Activated T-cell treated with anti-CD3 and anti-CD28 coated beads, Interleukin-2, amount 50 U/mL, for 4 hours (primary cell): Measurements from ENCODE around the gene ISM2. TPM values are rescaled to one million over a fixed set of nuclear protein-coding genes. Genes with fewer than 3 reads are reported as not detected.

Experiments
- ATAC-seq, 2 donors: fragments of 200-7000 bp; cut with Tn5 transposase; one replicate each; pipeline ENCODE4 v1.10.0; 2021
- DNase-seq: peaks from one replicate; pipeline ENCODE4 v3.0.0-alpha.2; 2020
- H3K27me3 Mint-ChIP-seq: one replicate; pipeline ENCODE4 v1.8.0; 2021; ENCODE audit warnings: low read depth, mixed read lengths
- H3K36me3 Mint-ChIP-seq: one replicate; pipeline ENCODE4 v1.8.0; 2022; ENCODE audit warnings: mixed read lengths; ENCODE audit not compliant: insufficient read depth
- H3K4me1 Mint-ChIP-seq: one replicate; pipeline ENCODE4 v1.8.0; 2021; ENCODE audit warnings: low read depth, mixed read lengths
- H3K4me3 Mint-ChIP-seq: one replicate; pipeline ENCODE4 v1.8.0; 2021; ENCODE audit warnings: mild to moderate bottlenecking, moderate library complexity, mixed read lengths
- H3K9me3 Mint-ChIP-seq: one replicate; pipeline ENCODE4 v1.8.0; 2021; ENCODE audit warnings: mixed read lengths
- total RNA-seq, 3 donors: library from RNA; stranded (reverse); gene quantifications; one replicate each; pipeline ENCODE4 v1.2.1, GENCODE V29; 2021

Gene ISM2
- total RNA-seq, 3 donors from 2014 or later, result not detected

GRCh38 chr14:77490347-77490986 is 8.1 kb downstream of the ISM2 start:
- H3K9me3 Mint-ChIP-seq, result no peaks in the 10 kb centered on the region

GRCh38 chr14:77489041-77489440 is 9.6 kb downstream of the ISM2 start:
- no peak overlapping the region for H3K4me3 Mint-ChIP-seq
- no peak for ATAC-seq
- no peaks in the 10 kb centered on the region for H3K27me3 Mint-ChIP-seq
- no peak for DNase-seq
- no peaks in the 10 kb centered on the region for H3K36me3 Mint-ChIP-seq
- no peaks in the 10 kb centered on the region for H3K4me1 Mint-ChIP-seq
- no peaks in the 10 kb centered on the region for H3K9me3 Mint-ChIP-seq

More at GRCh38 chr14:77490347-77490986, 8.1 kb downstream of the ISM2 start:
- Mint-ChIP-seq H3K4me3 (no peak overlapping the region), H3K27me3 (no peaks in the 10 kb centered on the region), H3K4me1 (no peaks in the 10 kb centered on the region), H3K36me3 (no peaks in the 10 kb centered on the region)
- ATAC-seq (no peak), DNase-seq (no peak)

GRCh38 chr14:77488558-77488957 is 10.1 kb downstream of the ISM2 start:
- Mint-ChIP-seq H3K4me1 (no peaks in the 10 kb centered on the region), H3K27me3 (no peaks in the 10 kb centered on the region), H3K9me3 (no peaks in the 10 kb centered on the region), H3K4me3 (no peak overlapping the region), H3K36me3 (no peaks in the 10 kb centered on the region)
- no peak for DNase-seq
- no peak for ATAC-seq

- Mint-ChIP-seq H3K9me3 (no peaks in the 10 kb centered on the region), H3K4me1 (no peaks in the 10 kb centered on the region), H3K4me3 (no peak overlapping the region), H3K27me3 (no peaks in the 10 kb centered on the region), H3K36me3 (no peaks in the 10 kb centered on the region)
- no peak for DNase-seq
- ATAC-seq, result no peak
These were observed 12.5 kb downstream of the ISM2 start for GRCh38 chr14:77485901-77486678.

GRCh38 chr14:77485256-77485655 is 13.4 kb downstream of the ISM2 start:
- ATAC-seq, result no peak
- Mint-ChIP-seq H3K27me3 (no peaks in the 10 kb centered on the region), H3K9me3 (no peaks in the 10 kb centered on the region), H3K36me3 (no peaks in the 10 kb centered on the region), H3K4me1 (no peaks in the 10 kb centered on the region), H3K4me3 (no peak overlapping the region)
- no peak for DNase-seq

- Mint-ChIP-seq H3K36me3 (no peaks in the 10 kb centered on the region), H3K9me3 (no peaks in the 10 kb centered on the region), H3K4me3 (no peak overlapping the region), H3K4me1 (no peaks in the 10 kb centered on the region), H3K27me3 (no peaks in the 10 kb centered on the region)
- DNase-seq (no peak), ATAC-seq (no peak)
These were observed 16.2 kb downstream of the ISM2 start for GRCh38 chr14:77482422-77482821.

- H3K36me3 Mint-ChIP-seq, result no peaks in the 10 kb centered on the region
- ATAC-seq (no peak), DNase-seq (no peak)
- H3K4me1 Mint-ChIP-seq, result no peaks in the 10 kb centered on the region
- no peak overlapping the region for H3K4me3 Mint-ChIP-seq
- no peaks in the 10 kb centered on the region for H3K27me3 Mint-ChIP-seq
- H3K9me3 Mint-ChIP-seq, result no peaks in the 10 kb centered on the region
These were observed 19.8 kb downstream of the ISM2 start for GRCh38 chr14:77478796-77479195.

- Mint-ChIP-seq H3K36me3 (no peaks in the 10 kb centered on the region), H3K4me1 (no peaks in the 10 kb centered on the region), H3K27me3 (no peaks in the 10 kb centered on the region), H3K9me3 (no peaks in the 10 kb centered on the region), H3K4me3 (no peak overlapping the region)
- DNase-seq, result no peak
- no peak for ATAC-seq
These were observed 20.6 kb downstream of the ISM2 start for GRCh38 chr14:77478029-77478428.

GRCh38 chr14:77475432-77476115 is 23.0 kb downstream of the ISM2 start:
- H3K27me3 Mint-ChIP-seq, result no peaks in the 10 kb centered on the region

GRCh38 chr14:77474479-77475177 is 24.0 kb downstream of the ISM2 start:
- H3K4me1 Mint-ChIP-seq, result no peaks in the 10 kb centered on the region
- no peak for ATAC-seq
- no peaks in the 10 kb centered on the region for H3K27me3 Mint-ChIP-seq
- H3K4me3 Mint-ChIP-seq, result no peak overlapping the region
- peaks cover 2% of the 10 kb centered on the region for H3K36me3 Mint-ChIP-seq
- DNase-seq, result no peak
- no peaks in the 10 kb centered on the region for H3K9me3 Mint-ChIP-seq

More at GRCh38 chr14:77475432-77476115, 23.0 kb downstream of the ISM2 start:
- H3K36me3 Mint-ChIP-seq, result no peaks in the 10 kb centered on the region
- H3K4me3 Mint-ChIP-seq, result no peak overlapping the region
- no peak for DNase-seq
- no peaks in the 10 kb centered on the region for H3K9me3 Mint-ChIP-seq
- H3K4me1 Mint-ChIP-seq, result no peaks in the 10 kb centered on the region
- ATAC-seq, result no peak

GRCh38 chr14:77473921-77474320 is 24.7 kb downstream of the ISM2 start:
- Mint-ChIP-seq H3K36me3 (peaks cover 8% of the 10 kb centered on the region), H3K9me3 (no peaks in the 10 kb centered on the region), H3K27me3 (no peaks in the 10 kb centered on the region), H3K4me3 (no peak overlapping the region), H3K4me1 (no peaks in the 10 kb centered on the region)
- no peak for DNase-seq
- ATAC-seq, result no peak

- DNase-seq (no peak), ATAC-seq (no peak)
- Mint-ChIP-seq H3K36me3 (peaks cover 15% of the 10 kb centered on the region), H3K27me3 (no peaks in the 10 kb centered on the region), H3K9me3 (no peaks in the 10 kb centered on the region), H3K4me1 (no peaks in the 10 kb centered on the region), H3K4me3 (no peak overlapping the region)
These were observed 28.3 kb downstream of the ISM2 start for GRCh38 chr14:77470224-77470870.

GRCh38 chr14:77469539-77469938 is 29.1 kb downstream of the ISM2 start:
- DNase-seq (no peak), ATAC-seq (no peak)
- H3K4me1 Mint-ChIP-seq, result no peaks in the 10 kb centered on the region
- no peaks in the 10 kb centered on the region for H3K9me3 Mint-ChIP-seq
- H3K27me3 Mint-ChIP-seq, result no peaks in the 10 kb centered on the region
- H3K4me3 Mint-ChIP-seq, result no peak overlapping the region
- peaks cover 20% of the 10 kb centered on the region for H3K36me3 Mint-ChIP-seq

GRCh38 chr14:77469067-77469505 is 29.5 kb downstream of the ISM2 start:
- Mint-ChIP-seq H3K4me1 (no peaks in the 10 kb centered on the region), H3K36me3 (peaks cover 22% of the 10 kb centered on the region), H3K27me3 (no peaks in the 10 kb centered on the region), H3K4me3 (no peak overlapping the region), H3K9me3 (no peaks in the 10 kb centered on the region)
- DNase-seq, result no peak
- ATAC-seq, result no peak
